Measurements from ENCODE around the gene KLRD1. TPM values are rescaled to one million over a fixed set of nuclear protein-coding genes. Genes with fewer than 3 reads are reported as not detected.
A peak's percentile ranks its signal among the peaks of the same experiment; 100 is the strongest.
"Not testable (repeated sequence)": the region's sequence is repeated elsewhere in the genome, so short reads cannot be mapped to it uniquely, and the experiment has no call there.

Gene KLRD1
- total and polyA plus RNA-seq, 7 donors, result 0.03 to 1.1 (median 0.30) TPM

GRCh38 chr12:10331642-10332239 is 24.1 kb downstream of the KLRD1 start:
- WGBS, 3 donors, result 42 to 49% (median 42%) methylated on average over 2 of the region's 2 CpGs
- Histone ChIP-seq H3K4me1 (no peaks in the 10 kb centered on the region), H3K36me3 (ENCODE audit: insufficient read depth in 1 of 2, low read depth in 1 of 2) (no peaks in the 10 kb centered on the region), H3K4me3 (no peak overlapping the region), H3K27me3 (ENCODE audit: insufficient read depth in 3 of 3, low read length in 2 of 3) (no peaks in the 10 kb centered on the region), H3K27ac (no peak overlapping the region), H3K9me3 (no peaks in the 10 kb centered on the region)
- peak; percentile 67 to 82 (median 70) for ATAC-seq
- DNase-seq, result no peak
- TF ChIP-seq CTCF (IDR thresholded peaks at IDR 0.05), result peak; percentile 77
- intact Hi-C loops (cut with DNase I), result loop anchor here (1.0 to 10.0 kb wide), 3 partner anchors 231 to 343 kb away; partner anchors contain the start of gene STYK1 (in 1 of the 2)

GRCh38 chr12:10336196-10336595 is 28.5 kb downstream of the KLRD1 start:
- H3K4me3 ChIP-seq; H3K36me3 ChIP-seq (ENCODE audit: insufficient read depth in 1 of 2, low read depth in 1 of 2); H3K4me1 ChIP-seq; H3K27me3 ChIP-seq (ENCODE audit: insufficient read depth in 3 of 3, low read length in 2 of 3); H3K9me3 ChIP-seq; H3K27ac ChIP-seq; ATAC-seq: not testable (repeated sequence)
- peak in 1 of 2 donors; percentile 20 for DNase-seq
- intact Hi-C loops (cut with DNase I), result loop anchor here in 1 of 2 donors (10.0 kb wide), 1 partner anchor 339 kb away; the partner anchor contains the start of gene STYK1
- 13 to 32% (median 21%) methylated on average over 4 of the region's 4 CpGs for WGBS, 3 donors

GRCh38 chr12:10338470-10338869 is 30.8 kb downstream of the KLRD1 start:
- H3K4me3 ChIP-seq; DNase-seq; H3K4me1 ChIP-seq; H3K36me3 ChIP-seq (ENCODE audit: insufficient read depth in 1 of 2, low read depth in 1 of 2); ATAC-seq; H3K27ac ChIP-seq; H3K9me3 ChIP-seq; H3K27me3 ChIP-seq (ENCODE audit: insufficient read depth in 3 of 3, low read length in 2 of 3): not testable (repeated sequence)
- intact Hi-C loops (cut with DNase I), result loop anchor here in 1 of 2 donors (10.0 kb wide), 1 partner anchor 336 kb away; the partner anchor contains the start of gene STYK1
- WGBS, 3 donors, result 77 to 85% (median 83%) methylated on average over 3 to 4 of the region's 4 CpGs

- Histone ChIP-seq H3K4me3 (no peak overlapping the region), H3K4me1 (no peaks in the 10 kb centered on the region), H3K9me3 (no peaks in the 10 kb centered on the region), H3K27ac (no peak overlapping the region), H3K27me3 (ENCODE audit: insufficient read depth in 3 of 3, low read length in 2 of 3) (no peaks in the 10 kb centered on the region), H3K36me3 (ENCODE audit: insufficient read depth in 1 of 2, low read depth in 1 of 2) (no peaks in the 10 kb centered on the region)
- ATAC-seq (no peak), DNase-seq (no peak)
- intact Hi-C loops (cut with DNase I), result loop anchor here in 1 of 2 donors (10.0 kb wide), 1 partner anchor 336 kb away; the partner anchor contains the start of gene STYK1
- WGBS, 3 donors, result 56 to 61% (median 61%) methylated on average over 9 of the region's 9 CpGs
- TF ChIP-seq CTCF (IDR thresholded peaks at IDR 0.05), result no peak
Observed at GRCh38 chr12:10339053-10339840, 31.6 kb downstream of the KLRD1 start.

- DNase-seq; H3K9me3 ChIP-seq; H3K27me3 ChIP-seq (ENCODE audit: insufficient read depth in 3 of 3, low read length in 2 of 3); H3K36me3 ChIP-seq (ENCODE audit: insufficient read depth in 1 of 2, low read depth in 1 of 2); ATAC-seq; H3K27ac ChIP-seq; H3K4me3 ChIP-seq; H3K4me1 ChIP-seq; intact Hi-C loops (cut with DNase I): not testable (repeated sequence)
- WGBS, 3 donors, result 68 to 69% (median 68%) methylated on average over 2 of the region's 2 CpGs
Observed at GRCh38 chr12:10340946-10341345, 33.3 kb downstream of the KLRD1 start.

- 77 to 92% (median 78%) methylated on average over 1 of the region's 1 CpG for WGBS, 3 donors
- DNase-seq (no peak), ATAC-seq (no peak)
- Histone ChIP-seq H3K4me1 (no peaks in the 10 kb centered on the region), H3K9me3 (no peaks in the 10 kb centered on the region), H3K27ac (no peak overlapping the region), H3K27me3 (ENCODE audit: insufficient read depth in 3 of 3, low read length in 2 of 3) (no peaks in the 10 kb centered on the region), H3K4me3 (no peak overlapping the region), H3K36me3 (ENCODE audit: insufficient read depth in 1 of 2, low read depth in 1 of 2) (no peaks in the 10 kb centered on the region)
- intact Hi-C loops (cut with DNase I), result no loop called here
- no peak for TF ChIP-seq CTCF (IDR thresholded peaks at IDR 0.05)
Observed at GRCh38 chr12:10341892-10342509, 34.3 kb downstream of the KLRD1 start.

- H3K27ac ChIP-seq; ATAC-seq; intact Hi-C loops (cut with DNase I); H3K9me3 ChIP-seq; H3K36me3 ChIP-seq (ENCODE audit: insufficient read depth in 1 of 2, low read depth in 1 of 2); H3K4me1 ChIP-seq; H3K4me3 ChIP-seq; H3K27me3 ChIP-seq (ENCODE audit: insufficient read depth in 3 of 3, low read length in 2 of 3); DNase-seq: not testable (repeated sequence)
- WGBS, 3 donors, result 42 to 55% (median 45%) methylated on average over 3 of the region's 3 CpGs
Observed at GRCh38 chr12:10351457-10351856, 43.8 kb downstream of the KLRD1 start.

All from psoas muscle (tissue), 8 donors.